Endothelial cell of hepatic sinusoid (primary cell): Measurements from ENCODE around the gene RNF123.

ENCODE experiments used
- in situ Hi-C: cut with HindIII; loops from 2 replicates; pipeline ENCODE4 v1.10.0; 2017; ENCODE audit warnings: low sequenced_read_pairs

RNF123 gene

DNA sequence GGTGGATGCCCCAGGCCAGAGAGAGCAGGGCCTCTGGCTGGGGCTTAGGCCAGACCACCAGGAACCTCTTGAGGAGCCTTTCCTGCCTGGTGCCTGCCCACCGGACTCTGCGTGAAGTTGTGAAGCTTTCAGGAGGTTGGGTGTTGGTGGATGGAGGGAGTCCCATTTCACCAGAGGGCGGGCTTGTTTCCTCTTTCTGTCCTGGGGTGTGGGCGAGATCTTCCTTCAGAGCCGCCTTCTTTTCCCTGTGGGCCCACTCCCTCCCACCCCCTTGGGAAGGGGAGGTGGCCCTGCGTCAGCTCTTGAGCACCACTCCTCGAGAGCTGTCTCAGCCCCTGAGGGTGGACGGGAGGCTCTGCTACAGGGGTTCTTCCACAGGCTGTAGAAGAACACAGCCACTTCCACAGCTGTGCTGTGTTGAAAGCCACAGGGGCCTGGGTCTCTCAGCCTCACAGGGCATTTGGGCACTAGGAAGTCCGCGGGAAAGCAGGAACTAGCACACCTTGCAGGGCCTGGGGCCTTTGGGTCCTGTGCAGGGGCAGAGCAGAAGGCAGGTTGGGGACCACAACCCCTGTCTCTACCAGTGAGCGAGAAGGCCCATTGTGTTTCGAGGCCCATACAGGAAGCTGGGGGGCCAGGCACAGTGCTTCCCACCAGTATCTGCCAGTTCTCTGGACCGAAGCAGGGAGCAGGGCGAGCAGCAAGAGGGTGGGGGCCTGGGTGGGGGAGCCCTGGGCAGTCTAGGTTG lies 28.0 kb downstream of the RNF123 start:
- in situ Hi-C loops = no loop called here

DNA sequence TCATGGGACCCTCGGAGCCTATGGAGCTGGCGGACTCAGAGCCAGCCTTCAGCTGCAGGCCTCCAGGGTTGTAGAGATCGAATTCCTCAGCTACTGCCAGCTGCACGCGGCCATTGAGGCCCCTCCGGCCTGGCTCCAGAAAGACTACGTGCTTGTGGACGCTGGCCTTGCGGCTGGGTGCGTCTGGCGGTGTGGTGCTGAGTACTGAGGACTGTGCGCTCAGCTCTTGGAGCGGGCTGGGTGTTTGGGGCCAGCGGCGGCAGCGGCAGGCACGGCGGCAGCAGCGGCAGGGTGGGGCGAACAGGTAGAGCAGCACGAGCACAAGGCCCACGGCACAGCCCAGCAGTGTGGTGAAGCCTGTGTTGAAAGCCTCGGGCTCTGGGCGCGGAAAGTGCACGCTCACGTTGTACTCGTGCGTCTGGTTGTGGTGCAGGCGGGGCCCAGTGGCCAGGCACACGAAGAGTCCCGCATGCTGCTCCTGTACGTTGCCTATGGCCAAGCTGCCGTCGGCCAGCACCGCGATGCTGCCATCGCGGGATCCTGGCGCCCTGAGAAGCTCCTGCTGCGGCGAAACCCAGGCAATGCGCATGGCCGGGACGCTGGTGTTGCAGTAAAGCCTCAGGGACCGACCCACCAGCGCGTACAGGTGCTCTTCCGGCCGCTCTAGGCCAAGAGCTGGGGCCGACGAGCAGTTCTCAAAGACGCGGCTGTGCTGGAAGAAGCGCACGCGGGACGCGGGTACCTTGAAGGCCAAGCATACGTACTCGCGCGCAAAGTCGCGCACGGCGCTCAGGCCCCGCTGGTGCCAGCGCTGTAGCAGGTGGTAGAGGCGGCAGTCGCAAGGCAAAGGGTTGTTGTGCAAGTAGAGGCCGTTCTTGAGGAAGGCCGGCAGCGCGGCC lies 28.9 kb downstream of the RNF123 start:
- in situ Hi-C loops = no loop called here

DNA sequence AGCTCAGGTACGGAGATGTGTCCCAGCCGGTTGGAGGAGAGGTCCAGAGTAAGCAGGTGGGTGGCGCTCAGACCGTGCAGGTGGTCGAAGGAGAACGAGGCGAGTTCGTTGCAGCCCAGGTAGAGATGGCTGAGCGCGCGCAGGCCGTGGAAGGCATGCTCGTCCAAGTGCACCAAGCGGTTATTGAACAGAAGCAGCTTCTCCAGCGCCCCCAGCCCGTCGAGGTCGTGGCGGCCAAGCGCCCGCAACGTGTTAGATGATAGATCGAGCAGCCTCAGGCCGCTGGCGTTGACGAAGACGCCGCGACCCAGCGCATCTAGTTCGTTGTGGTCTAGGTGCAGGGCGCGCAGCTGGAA lies 29.5 kb downstream of the RNF123 start:
- in situ Hi-C loops = no loop called here

DNA sequence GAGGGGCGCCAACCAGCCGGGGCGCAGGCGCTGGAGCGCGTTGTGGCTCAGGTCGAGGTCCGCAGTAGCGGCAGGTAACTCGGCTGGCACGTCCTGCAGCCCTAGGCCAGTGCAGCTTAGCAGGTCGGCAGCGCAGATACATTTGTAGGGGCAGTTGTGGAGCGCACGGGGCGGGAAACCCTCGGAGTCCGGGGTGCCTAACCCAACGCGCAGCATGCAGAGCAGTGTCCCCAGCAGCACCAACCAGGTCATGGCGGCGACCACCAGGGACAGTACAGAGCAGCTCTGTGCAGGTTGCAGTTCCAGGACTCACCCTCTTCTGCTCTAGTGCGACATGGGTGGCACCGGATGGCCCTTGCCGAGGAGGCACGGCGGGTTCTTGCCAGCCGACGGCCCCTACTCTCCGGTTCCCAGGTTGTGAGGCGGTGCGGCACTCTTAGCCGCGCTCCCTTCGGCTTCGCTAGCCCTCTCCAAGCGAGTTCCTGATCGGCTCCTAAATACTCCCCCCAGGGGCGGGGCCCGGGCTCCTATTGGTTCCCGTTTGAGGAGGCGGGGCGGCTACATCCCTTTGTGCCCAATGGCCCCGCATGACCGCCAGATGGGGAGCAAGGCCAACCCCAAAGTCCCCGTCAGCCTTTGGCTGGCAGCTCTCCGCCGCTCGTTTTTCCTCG lies 30.0 kb downstream of the RNF123 start, which contains the start of gene AMIGO3:
Gene AMIGO3, minus strand, starts transcription at position 471 of the 671 bp plus-strand sequence. Its CDS starts 219 bp downstream, at position 252.
- in situ Hi-C loops = no loop called here

DNA sequence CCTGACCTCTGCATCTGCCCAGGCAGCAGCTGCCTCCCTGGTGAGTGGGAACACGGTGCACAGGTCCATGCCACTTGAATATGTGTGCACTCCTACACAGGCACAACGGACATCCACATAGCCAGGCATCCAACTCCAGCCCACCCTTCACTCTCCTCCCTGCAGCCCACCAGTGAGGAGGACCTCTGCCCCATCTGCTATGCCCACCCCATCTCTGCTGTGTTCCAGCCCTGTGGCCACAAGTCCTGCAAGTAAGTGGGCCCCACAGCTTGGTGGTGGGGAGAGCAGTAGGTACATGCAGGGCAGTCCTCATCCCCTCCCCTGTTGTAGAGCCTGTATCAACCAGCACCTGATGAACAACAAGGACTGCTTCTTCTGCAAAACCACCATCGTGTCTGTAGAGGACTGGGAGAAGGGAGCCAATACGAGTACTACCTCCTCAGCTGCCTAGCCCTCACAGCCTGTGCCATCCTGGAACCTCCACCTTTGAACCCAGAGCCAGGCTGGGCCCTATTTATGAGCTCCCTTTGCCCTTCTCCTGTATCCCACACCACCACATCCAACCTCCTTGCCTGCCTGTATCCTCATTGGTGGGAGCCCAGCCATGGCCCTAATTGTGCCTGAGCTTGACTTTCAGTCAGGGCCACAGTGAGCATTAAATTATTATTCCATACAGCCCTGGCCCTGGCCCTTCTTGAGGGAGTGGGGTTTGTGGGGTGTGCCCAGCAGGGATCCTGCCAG lies 31.7 kb downstream of the RNF123 start:
- in situ Hi-C loops = no loop called here

DNA sequence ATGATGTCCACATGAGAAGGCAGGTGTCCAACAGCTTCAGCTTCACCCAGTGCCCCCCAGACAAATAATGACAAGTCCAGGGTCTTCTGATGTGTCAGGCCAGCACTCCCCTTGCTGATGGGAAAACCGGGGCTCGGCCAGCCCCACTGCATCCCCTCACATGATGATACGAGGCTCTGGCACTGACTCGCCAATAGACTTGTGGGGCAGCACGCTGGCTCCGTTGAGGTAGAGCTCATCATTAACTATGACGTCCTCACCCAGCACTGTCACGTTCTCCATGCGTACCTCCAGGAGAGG lies 32.2 kb downstream of the RNF123 start:
- in situ Hi-C loops = no loop called here

DNA sequence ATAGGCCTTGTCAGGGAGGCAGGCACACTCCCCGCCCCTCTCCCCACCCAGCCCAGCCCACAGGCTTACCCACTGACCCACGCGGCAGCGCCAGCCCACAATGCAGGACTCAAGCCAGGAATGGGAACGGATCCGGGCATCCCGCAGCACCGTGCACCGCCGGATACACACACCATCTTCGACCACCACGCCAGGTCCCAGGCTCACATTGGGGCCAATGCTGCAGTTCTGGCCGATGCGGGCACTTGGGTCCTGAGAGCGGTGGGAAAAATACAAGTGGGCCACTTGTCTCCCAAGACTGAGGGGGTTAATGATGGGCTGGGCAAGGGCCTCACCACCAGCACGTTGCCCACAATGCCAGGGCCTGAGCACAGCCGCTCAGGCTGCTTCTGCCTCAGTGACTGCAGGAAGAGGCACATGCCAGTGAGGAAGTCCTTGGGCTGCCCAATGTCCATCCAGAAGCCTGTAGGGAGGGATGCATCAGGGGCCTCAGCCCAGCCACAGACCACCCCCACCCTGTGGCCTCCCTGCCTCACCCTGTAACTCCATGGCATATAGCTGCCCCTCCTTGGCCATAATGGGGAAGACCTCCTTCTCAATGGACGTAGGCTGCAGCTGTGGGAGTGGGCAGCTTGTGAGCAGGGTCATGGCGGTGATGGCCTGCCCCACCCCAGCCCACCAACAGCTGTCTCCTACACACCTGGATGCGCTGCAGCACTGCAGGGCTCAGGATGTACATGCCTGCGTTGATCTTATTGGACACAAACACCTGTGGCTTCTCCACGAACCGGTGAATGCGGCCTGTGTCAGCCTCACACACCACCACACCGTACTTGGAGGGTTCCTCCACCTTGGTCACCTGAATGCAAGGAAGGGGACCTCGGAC lies 32.8 kb downstream of the RNF123 start:
- in situ Hi-C loops = no loop called here

DNA sequence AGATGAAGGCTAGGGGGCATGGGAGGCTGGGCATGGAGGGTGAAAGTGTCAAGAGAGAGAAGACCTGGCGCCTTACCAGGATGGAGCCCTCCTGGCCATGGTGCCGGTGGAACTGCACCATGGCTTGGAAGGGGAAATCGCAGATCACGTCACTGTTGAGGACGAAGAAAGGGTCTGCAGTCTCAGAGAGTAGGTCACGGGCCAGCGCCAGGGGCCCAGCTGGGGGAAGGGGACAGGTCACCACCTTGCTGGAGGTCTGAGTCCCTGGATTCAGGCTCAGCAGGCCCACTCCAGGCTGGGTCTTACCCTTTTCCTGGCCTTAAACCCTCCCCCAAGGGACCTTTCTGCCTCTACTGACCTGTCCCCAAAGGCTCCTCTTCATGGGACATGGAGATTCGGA lies 33.5 kb downstream of the RNF123 start:
- in situ Hi-C loops = no loop called here

DNA sequence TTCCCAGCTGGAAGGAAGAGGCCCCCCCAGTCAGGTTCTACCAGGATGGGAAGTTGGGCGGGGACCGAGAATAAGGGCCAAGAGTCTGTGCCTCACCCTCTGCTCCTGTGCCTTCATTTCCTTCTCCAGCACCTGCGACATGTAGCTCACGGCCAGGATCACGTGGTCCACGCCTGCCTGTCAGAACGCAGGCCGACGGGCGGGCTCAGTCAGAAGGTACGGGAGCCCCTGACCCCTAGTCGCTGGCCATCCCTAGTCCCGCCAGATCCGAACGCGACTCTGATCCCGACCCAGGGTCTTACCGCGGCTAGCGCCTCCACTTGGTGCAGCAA lies 33.9 kb downstream of the RNF123 start:
- in situ Hi-C loops = no loop called here

DNA sequence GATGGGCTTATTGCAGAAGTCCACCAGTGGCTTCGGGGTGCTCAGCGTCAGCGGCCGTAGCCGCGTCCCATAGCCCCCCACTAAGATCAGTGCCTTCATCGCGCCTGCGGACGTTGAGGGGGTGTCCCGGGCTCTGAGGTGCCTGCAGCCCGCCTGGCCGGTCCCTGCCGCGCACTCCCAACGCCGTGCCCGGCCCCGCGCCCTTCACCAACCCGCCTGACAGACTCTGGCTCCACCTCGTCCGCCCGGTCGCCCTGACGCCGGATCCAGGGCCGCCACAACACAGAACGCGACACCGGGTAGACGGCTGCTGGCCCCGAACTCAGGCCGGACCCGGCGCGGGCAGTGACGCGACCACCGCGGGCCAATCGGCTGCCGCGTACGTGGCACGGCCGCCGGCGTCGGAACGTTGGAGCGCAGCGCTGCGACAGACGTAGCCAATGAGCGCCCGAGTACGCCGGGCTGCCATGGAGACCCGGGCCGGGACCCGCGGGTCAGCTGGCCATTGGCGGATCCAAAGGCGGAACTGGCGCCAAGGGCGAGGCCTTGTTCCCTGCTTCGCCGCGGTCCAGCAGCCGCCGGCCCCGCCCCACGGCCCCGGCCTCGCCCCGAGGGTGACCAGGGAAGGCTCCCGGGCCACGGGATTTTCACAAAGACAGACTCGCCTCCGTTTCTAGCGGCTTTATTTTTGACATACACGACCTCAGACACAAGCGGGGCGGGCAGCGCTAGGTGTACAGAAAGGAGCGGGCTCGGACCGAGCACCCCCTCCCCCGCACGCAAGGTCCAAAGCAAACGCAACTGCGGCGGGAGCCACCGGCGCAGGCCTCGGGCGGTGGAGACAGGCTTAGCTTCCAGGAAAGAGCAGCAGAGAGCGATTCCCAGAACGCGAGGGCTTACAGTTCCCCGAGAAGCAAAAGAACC lies 34.5 kb downstream of the RNF123 start, which contains the start of gene GMPPB:
Gene GMPPB, minus strand, starts transcription at position 324 of the 924 bp plus-strand sequence. Its CDS starts 225 bp downstream, at position 99.
- in situ Hi-C loops = no loop called here

DNA sequence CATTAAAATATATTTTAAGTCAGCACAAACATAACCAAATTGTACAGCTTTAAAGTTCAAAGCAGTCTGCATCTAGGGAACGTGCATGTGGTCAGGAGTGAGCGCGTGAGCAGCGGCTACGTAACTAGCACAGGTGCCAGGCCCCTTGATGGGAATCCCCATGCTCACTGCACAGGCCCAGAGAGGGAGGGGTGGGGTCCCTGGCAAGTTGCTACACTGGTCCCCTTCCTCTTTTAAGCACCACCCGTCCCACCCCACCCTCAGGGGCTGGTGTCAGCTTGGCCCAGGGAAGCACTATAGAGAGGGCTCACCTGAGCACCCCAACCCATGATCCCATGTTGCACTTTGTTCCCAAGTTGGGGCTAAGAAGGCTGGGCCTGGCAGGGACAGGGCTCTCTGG lies 35.2 kb downstream of the RNF123 start:
- in situ Hi-C loops = no loop called here

DNA sequence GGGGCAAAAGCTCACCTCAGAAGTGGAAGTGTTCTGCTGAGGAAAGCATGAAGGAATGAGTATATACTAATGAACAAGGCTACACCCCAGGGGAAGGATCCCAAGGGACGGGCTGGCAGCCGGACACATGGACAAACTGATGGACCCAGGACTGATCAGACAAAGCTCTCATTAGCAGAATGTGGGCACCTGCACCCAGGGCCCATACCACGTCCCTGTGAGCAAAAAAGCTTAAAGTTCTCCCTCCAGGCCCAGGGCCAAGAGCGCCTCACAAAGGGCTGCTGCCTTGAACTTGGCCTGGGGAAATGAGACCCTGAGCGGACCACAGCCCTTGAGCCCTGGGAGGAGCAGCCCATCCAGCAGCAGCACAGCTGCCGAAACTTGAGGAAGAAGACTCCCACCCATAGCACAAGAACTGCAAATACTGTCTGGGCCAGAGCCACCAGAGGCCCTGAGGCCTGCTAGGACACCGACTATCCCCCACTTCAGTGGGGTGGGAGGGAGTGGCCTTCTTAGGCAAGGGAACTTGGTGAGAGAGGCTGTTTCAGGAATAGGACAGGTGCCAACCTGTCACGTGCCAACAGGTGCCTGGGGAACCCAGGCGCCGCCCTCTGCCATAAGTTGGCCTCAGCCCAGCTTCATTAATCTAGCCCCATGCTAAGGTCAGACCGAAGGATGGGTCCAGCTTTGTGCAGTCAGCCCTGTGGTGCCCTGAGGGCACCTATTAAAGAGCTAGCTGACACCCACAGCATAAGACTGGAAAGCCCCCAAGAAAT lies 36.7 kb downstream of the RNF123 start:
- in situ Hi-C loops = no loop called here

DNA sequence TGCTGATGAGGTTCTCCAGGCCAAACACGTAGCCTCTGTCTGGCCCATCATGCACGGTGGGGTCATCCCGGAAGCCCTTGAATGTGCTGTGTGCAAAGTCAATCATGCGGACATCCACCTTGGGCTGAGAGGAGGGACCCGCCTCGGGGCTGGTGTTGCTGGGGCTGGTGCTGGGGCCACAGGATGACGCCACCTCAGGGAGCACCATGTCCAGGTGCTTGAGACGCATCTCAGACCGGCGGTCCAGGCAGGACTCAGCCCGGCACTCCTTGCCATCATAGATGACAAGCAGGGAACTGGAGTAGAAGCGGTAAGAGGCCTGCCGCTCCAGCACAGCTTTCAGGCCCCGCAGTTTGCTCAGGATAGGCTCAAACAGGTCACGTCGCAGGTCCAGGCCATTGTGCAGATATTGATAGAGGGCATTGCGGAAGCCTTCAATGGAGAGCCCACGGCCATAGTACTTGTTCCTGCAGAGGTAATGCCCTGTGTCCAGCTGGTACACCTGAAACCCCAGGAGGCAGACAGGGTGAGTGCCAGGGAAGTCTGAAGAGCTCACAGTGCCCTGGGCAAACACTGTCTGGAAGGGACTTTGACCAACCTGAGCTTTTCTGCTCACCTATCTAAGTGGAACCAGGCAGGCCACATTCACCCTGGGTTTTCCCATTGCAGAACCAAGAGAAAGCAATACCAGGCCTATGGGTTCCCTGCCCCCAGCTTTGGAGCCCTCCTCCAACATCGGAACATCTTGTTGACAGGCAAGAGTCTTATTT lies 38.0 kb downstream of the RNF123 start:
- in situ Hi-C loops = no loop called here

DNA sequence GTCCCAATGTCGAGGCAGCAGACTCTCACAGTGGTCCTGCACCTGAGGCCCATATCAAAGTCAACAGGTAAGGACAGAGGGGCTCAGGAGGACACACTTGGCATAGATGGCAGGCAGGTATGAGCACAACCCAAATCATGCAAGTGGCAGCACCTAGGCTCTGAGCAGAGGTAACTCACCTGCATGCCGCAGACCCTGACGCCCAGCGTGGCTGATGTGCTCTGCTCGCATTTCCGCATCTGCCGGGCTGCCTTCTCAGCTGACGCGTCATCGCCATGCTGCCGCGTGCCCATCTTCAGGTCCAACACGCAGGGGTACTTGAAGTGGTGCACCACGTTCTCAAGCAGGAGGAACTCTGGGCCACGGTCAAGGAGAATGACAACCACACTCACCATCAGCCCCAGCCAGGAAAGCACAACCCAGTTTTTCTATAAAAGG lies 38.6 kb downstream of the RNF123 start:
- in situ Hi-C loops = no loop called here

DNA sequence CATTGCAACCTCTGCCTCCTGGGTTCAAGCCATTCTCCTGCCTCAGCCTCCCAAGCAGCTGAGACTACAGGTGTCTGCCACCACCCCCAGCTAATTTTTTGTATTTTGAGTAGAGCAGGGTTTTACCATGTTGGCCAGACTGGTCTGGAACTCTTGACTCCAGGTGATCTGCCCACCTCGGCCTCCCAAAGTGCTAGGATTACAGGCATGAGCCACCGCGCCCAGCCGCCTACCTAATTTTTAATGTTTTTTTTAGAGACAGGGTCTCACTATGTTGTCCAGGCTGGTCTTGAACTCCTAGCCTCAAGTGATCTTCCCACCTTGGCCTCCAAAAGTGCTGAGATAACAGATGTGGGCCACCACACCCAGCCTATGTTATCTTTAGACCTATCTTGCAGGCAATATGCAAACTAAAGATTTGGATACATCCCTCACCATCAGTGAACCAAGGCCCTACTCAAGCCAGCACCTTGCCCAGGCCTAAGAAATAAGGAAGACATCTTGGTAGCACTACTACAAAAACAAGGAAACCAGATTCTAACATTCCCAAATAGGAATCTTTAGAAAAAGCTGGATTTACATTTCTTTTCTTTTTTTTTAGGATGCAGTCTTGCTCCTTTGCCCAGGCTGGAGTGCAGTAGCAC lies 40.7 kb downstream of the RNF123 start:
- in situ Hi-C loops = no loop called here

DNA sequence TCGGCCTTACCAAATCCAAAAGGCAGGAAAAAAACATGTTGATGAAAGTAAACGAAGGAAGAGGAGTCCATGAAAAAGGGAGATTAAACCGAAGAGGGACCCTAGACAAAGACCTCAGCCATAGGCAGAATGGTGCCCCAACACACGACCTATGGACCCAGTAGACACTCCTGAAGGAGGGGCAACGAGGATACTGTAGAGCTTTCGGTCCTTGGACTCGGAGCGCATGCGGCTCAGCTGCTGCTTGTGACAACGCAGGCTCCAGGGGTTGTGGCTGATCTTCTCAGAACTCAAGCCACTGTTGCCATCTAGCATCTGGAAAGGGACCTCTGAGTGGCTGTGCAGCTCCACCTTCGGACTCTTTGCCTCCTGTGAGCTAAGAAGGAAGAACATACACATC lies 43.2 kb downstream of the RNF123 start:
- in situ Hi-C loops = no loop called here

DNA sequence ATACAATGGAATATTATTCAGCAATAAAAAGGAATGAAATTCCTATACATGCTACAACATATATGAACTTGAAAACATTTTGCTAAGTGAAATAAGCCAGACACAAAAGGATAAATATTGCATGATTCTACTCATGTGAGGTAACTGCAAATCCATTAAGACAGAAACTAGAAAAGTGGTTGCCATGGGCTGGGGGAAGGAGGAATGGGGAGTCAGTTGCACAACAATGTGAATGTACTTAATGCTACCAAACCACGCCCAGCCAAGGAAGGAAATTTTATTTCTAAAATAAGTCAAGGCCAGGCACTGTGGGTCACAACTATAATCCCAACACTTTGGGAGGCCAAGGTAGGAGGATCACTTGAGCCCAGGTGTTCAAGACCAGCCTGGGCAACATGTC lies 44.2 kb downstream of the RNF123 start:
- in situ Hi-C loops = no loop called here
